Osteocyte (in vitro differentiated cells): Measurements from ENCODE around the gene UBXN11. TPM values are rescaled to one million over a fixed set of nuclear protein-coding genes. Genes with fewer than 3 reads are reported as not detected.
A peak's percentile ranks its signal among the peaks of the same experiment; 100 is the strongest.
"Not testable (repeated sequence)": the region's sequence is repeated elsewhere in the genome, so short reads cannot be mapped to it uniquely, and the experiment has no call there.

ENCODE experiments used
- DNase-seq: peaks from one replicate; pipeline ENCODE4 v3.0.0; 2021; ENCODE audit warnings: mixed read lengths; ENCODE audit not compliant: unreplicated experiment; ENCODE audit errors: extremely low spot score
- H3K27ac Mint-ChIP-seq: one replicate; pipeline ENCODE4 v1.8.0; 2021; ENCODE audit warnings: mild to moderate bottlenecking, mixed read lengths; ENCODE audit not compliant: unreplicated experiment
- H3K27me3 Mint-ChIP-seq: one replicate; pipeline ENCODE4 v1.8.0; 2021; ENCODE audit warnings: mixed read lengths; ENCODE audit not compliant: unreplicated experiment
- H3K36me3 Mint-ChIP-seq: one replicate; pipeline ENCODE4 v1.8.0; 2021; ENCODE audit warnings: mixed read lengths; ENCODE audit not compliant: unreplicated experiment
- H3K4me1 Mint-ChIP-seq: one replicate; pipeline ENCODE4 v1.8.0; 2021; ENCODE audit warnings: mixed read lengths; ENCODE audit not compliant: unreplicated experiment
- H3K4me3 Mint-ChIP-seq: one replicate; pipeline ENCODE4 v1.8.0; 2021; ENCODE audit warnings: mild to moderate bottlenecking, moderate library complexity, mixed read lengths; ENCODE audit not compliant: unreplicated experiment
- H3K9me3 Mint-ChIP-seq: one replicate; pipeline ENCODE4 v1.8.0; 2021; ENCODE audit warnings: mixed read lengths; ENCODE audit not compliant: unreplicated experiment
- total RNA-seq: library from RNA; stranded (reverse); gene quantifications from 2 replicates; pipeline ENCODE4 v1.2.1, GENCODE V29; 2021
- TF ChIP-seq, protein P1 (sequence below): fragments of 200-600 bp; sonication (generic); IDR thresholded peaks from 2 replicates; pipeline ENCODE4 v1.5.0; 2021; ENCODE audit warnings: antibody characterized with exemption, mild to moderate bottlenecking, moderate library complexity

The UBXN11 gene
- total RNA-seq, 1 donor from 2014 or later = 17.0 TPM

DNA sequence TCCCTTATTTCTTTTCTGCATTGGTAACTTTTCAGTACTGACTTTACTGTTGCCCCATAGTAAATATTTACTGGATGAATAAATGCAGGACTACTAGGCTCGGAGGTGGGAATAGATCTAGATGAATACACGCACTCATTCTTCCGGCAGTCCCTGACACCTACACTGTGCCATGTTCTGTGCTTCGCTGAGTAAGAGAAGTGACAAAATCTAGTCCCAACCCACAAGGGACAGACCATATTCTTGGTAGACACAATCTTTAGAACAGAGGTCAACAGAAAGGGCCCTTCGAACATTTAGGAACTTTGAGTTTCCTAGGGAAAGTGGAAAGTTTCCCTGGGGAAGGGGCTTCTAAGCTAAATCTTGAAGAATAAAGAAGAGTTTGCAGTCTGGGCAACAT lies 8.1 kb upstream of the UBXN11 start:
- Mint-ChIP-seq H3K4me3 (no peak overlapping the region), H3K27ac (no peak overlapping the region), H3K36me3 (no peaks in the 10 kb centered on the region), H3K27me3 (peaks cover 19% of the 10 kb centered on the region), H3K9me3 (no peaks in the 10 kb centered on the region), H3K4me1 (no peaks in the 10 kb centered on the region)
- TF ChIP-seq, protein P1, sequence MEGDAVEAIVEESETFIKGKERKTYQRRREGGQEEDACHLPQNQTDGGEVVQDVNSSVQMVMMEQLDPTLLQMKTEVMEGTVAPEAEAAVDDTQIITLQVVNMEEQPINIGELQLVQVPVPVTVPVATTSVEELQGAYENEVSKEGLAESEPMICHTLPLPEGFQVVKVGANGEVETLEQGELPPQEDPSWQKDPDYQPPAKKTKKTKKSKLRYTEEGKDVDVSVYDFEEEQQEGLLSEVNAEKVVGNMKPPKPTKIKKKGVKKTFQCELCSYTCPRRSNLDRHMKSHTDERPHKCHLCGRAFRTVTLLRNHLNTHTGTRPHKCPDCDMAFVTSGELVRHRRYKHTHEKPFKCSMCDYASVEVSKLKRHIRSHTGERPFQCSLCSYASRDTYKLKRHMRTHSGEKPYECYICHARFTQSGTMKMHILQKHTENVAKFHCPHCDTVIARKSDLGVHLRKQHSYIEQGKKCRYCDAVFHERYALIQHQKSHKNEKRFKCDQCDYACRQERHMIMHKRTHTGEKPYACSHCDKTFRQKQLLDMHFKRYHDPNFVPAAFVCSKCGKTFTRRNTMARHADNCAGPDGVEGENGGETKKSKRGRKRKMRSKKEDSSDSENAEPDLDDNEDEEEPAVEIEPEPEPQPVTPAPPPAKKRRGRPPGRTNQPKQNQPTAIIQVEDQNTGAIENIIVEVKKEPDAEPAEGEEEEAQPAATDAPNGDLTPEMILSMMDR = no peak
- no peak for DNase-seq

DNA sequence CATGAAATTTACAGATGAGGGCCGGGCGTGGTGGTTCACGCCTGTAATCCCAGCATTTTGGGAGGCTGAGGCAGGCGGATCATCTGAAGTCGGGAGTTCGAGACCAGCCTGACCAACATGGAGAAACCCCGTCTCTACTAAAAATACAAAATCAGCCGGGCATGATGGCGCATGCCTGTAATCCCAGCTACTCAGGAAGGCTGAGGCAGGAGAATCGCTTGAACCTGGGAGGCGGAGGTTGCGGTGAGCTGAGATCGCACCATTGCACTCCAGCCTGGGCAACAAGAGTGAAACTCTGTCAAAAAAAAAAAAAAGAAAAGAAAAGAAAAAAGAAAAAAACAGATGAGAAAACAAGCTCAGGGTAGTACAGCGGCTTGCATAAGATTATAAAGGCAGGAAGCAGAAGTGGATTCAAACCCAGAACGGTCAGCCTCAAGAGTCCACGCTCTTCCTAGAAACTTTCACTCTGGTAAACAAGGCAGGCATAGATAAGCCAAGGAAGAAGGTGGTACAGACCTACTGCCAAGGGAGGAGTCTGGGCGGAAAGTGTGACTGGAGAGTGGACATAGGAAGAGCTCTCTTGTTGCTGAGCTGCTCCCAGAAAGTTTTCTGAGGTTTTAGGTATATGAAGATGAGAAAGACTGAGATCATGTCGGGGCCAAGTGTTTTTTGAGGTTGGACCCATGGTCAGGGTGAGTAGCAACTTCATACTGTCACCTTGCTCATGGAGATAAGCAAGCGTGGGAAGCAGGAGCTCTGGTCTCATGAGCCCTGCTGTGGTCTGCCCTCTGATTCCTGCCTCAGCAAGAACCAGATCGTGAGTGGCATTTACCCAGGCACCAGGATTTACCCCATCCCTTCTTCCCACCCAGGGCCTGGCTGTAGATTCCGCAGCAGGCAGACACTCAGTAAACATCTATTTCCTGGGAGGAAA lies 1.8 kb upstream of the UBXN11 start:
- H3K27me3 Mint-ChIP-seq, H3K4me3 Mint-ChIP-seq, H3K36me3 Mint-ChIP-seq, H3K27ac Mint-ChIP-seq, DNase-seq, H3K9me3 Mint-ChIP-seq: not testable (repeated sequence)
- peaks cover 10% of the 10 kb centered on the region for H3K4me1 Mint-ChIP-seq

DNA sequence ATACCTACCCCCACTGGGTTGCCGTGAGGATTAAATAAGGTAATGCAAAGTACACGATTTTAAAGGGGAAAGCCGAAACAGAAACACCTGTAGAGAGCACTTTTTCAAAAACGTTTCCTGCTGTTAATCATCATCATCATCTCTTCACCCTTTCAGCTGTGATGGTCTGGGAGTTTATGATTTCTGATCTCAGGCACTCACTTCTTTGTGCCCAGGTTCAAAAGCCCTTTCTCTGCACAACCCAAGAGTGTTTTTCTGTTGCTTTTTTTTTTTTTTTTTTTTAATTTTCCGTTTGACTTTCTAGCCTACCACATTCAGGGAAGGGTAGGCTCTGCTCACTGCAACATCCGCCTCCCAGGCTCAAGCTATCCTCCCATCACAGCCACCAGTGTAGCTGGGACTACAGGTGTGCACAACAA lies 936 bp upstream of the UBXN11 start:
- no peak overlapping the region for H3K27ac Mint-ChIP-seq
- no peak overlapping the region for H3K4me3 Mint-ChIP-seq
- no peak for DNase-seq
- no peaks in the 10 kb centered on the region for H3K9me3 Mint-ChIP-seq
- H3K36me3 Mint-ChIP-seq = no peaks in the 10 kb centered on the region
- peaks cover 18% of the 10 kb centered on the region for H3K4me1 Mint-ChIP-seq
- TF ChIP-seq, protein P1 = no peak
- H3K27me3 Mint-ChIP-seq = peaks cover 5% of the 10 kb centered on the region

GRCh38 chr1:26305667-26306289 lies 658 bp downstream of the UBXN11 start:
- no peaks in the 10 kb centered on the region for H3K36me3 Mint-ChIP-seq
- DNase-seq = no peak
- no peaks in the 10 kb centered on the region for H3K27me3 Mint-ChIP-seq
- H3K4me3 Mint-ChIP-seq = peak overlapping the region; percentile 98
- peak overlapping the region; percentile 94 for H3K27ac Mint-ChIP-seq
- no peaks in the 10 kb centered on the region for H3K9me3 Mint-ChIP-seq
- H3K4me1 Mint-ChIP-seq = peaks cover 19% of the 10 kb centered on the region
- TF ChIP-seq, protein P1 = no peak

GRCh38 chr1:26302733-26303405 lies 3.6 kb downstream of the UBXN11 start:
- TF ChIP-seq, protein P1 = no peak
- no peak for DNase-seq
- Mint-ChIP-seq H3K9me3 (no peaks in the 10 kb centered on the region), H3K36me3 (no peaks in the 10 kb centered on the region), H3K4me1 (peaks cover 19% of the 10 kb centered on the region), H3K27ac (peak overlapping the region; percentile 41), H3K27me3 (no peaks in the 10 kb centered on the region), H3K4me3 (no peak overlapping the region)
